ENCODE results near the gene MAGI2.

DNA sequence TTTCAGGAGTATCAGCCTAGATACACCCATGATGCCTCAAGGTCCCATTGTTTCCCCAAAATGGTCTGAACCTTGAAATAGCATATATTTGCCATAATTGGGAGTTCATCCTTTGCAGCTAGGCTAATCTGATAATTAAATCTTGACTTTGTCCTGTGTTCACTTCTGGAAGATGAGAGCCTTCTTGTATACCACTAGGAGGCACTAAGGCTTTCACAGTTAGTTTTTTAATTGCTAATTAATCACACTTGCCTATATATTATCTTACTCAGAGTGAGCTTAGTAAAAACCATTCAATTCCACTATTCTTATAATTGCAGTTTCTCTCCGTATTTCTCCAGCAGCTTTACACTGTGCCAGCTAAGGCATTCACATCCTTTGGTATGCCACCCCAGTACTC, 48.7 kb upstream of the MAGI2 start:
- TF ChIP-seq, protein P1, sequence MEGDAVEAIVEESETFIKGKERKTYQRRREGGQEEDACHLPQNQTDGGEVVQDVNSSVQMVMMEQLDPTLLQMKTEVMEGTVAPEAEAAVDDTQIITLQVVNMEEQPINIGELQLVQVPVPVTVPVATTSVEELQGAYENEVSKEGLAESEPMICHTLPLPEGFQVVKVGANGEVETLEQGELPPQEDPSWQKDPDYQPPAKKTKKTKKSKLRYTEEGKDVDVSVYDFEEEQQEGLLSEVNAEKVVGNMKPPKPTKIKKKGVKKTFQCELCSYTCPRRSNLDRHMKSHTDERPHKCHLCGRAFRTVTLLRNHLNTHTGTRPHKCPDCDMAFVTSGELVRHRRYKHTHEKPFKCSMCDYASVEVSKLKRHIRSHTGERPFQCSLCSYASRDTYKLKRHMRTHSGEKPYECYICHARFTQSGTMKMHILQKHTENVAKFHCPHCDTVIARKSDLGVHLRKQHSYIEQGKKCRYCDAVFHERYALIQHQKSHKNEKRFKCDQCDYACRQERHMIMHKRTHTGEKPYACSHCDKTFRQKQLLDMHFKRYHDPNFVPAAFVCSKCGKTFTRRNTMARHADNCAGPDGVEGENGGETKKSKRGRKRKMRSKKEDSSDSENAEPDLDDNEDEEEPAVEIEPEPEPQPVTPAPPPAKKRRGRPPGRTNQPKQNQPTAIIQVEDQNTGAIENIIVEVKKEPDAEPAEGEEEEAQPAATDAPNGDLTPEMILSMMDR (IDR thresholded peaks at IDR 0.05; ENCODE audit: insufficient read depth, low read length, poor library complexity, severe bottlenecking): no peak
- TF ChIP-seq EZH2phosphoT487 (conservative IDR thresholded peaks at IDR 0.05; ENCODE audit: low read length): no peak
